ENCODE data around the gene BRD2.

GRCh38 chr6:32971242-32971580, 2.8 kb downstream of the BRD2 start:
- TF ChIP-seq CTCF (IDR thresholded peaks at IDR 0.05) (no peak), POLR2A (IDR thresholded peaks at IDR 0.05) (peak in 1 of 4 donors; percentile 62), EP300 (IDR thresholded peaks at IDR 0.05) (no peak), POLR2AphosphoS5 (IDR thresholded peaks at IDR 0.05) (no peak)

Data from upper lobe of left lung (tissue), 4 donors.